Measurements from ENCODE around the gene CALCA. TPM values are rescaled to one million over a fixed set of nuclear protein-coding genes. Genes with fewer than 3 reads are reported as not detected.

Gene CALCA
- total RNA-seq, 1 donor from 2014 or later = not detected

DNA sequence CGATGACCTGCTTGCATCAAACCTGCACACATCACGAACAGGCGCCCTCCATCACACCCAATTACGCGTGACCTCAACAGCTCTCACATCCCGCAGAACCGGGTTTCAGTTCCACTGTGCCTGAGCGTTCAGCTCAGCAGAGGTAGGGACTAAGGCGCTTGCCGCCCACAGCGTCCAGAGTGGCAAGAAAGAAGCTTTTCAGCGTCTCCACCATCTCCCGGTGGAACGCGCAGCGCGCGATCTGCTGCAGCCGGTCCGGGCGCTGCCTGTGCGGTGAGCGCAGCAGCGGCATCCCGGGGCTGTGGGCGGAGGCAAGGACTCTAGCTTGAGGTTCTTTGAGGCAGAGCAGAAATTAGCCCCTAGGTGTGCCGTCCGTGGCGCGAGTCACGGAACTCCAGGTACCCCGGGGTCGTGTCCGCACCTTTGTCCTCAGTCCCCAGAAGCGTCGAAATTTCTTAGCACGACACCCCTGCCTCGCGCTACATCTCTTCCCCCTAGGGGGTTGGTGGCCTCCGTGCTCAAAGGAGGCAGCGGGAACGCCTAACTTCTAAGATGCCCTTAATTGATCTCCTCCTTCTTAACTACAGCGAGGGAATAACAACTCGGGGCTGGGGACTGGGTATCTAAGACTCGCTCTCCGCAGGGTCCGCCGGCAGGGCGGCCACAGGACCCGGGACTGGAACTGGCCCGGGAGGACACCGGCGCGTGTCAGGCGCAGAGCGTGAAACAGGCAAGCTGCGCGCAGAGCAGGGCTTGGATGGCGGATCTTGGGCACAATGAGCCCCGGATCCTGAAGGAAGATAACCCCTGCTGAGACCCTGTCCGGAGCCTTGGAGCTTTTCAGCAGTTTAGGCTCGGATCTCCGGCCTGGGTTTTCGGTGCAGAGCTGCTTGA is 1.7 kb upstream of the CALCA start:
- DNase-seq (peak; percentile 39), ATAC-seq (ENCODE audit: low read depth) (peak; percentile 90)
- TF ChIP-seq, protein P1, sequence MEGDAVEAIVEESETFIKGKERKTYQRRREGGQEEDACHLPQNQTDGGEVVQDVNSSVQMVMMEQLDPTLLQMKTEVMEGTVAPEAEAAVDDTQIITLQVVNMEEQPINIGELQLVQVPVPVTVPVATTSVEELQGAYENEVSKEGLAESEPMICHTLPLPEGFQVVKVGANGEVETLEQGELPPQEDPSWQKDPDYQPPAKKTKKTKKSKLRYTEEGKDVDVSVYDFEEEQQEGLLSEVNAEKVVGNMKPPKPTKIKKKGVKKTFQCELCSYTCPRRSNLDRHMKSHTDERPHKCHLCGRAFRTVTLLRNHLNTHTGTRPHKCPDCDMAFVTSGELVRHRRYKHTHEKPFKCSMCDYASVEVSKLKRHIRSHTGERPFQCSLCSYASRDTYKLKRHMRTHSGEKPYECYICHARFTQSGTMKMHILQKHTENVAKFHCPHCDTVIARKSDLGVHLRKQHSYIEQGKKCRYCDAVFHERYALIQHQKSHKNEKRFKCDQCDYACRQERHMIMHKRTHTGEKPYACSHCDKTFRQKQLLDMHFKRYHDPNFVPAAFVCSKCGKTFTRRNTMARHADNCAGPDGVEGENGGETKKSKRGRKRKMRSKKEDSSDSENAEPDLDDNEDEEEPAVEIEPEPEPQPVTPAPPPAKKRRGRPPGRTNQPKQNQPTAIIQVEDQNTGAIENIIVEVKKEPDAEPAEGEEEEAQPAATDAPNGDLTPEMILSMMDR (IDR thresholded peaks at IDR 0.05) = no peak
- ChIA-PET CTCF (interaction anchor here (0.7 to 4.1 kb wide), 4 partner anchors 32 to 203 kb away, joined by 3 to 23 read pairs (median 12); no protein-coding TSS in a partner anchor), POLR2A (interaction anchor here (0.6 to 2.0 kb wide), 4 partner anchors 82 to 395 kb away, joined by 3 to 8 read pairs (median 6); partner anchors contain the start of gene CYP2R1)
- intact Hi-C loops (cut with micrococcal nuclease) = loop anchor here (1.0 to 5.0 kb wide), 6 partner anchors 32 to 1697 kb away; partner anchors contain the start of genes BMAL1 and CYP2R1
- Mint-ChIP-seq H3K27ac (no peak overlapping the region), H3K36me3 (ENCODE audit: low read depth) (no peaks in the 10 kb centered on the region), H3K27me3 (peaks cover 68% of the 10 kb centered on the region), H3K4me1 (peaks cover 30% of the 10 kb centered on the region), H3K9me3 (no peaks in the 10 kb centered on the region), H3K4me3 (peak overlapping the region; percentile 62)

DNA sequence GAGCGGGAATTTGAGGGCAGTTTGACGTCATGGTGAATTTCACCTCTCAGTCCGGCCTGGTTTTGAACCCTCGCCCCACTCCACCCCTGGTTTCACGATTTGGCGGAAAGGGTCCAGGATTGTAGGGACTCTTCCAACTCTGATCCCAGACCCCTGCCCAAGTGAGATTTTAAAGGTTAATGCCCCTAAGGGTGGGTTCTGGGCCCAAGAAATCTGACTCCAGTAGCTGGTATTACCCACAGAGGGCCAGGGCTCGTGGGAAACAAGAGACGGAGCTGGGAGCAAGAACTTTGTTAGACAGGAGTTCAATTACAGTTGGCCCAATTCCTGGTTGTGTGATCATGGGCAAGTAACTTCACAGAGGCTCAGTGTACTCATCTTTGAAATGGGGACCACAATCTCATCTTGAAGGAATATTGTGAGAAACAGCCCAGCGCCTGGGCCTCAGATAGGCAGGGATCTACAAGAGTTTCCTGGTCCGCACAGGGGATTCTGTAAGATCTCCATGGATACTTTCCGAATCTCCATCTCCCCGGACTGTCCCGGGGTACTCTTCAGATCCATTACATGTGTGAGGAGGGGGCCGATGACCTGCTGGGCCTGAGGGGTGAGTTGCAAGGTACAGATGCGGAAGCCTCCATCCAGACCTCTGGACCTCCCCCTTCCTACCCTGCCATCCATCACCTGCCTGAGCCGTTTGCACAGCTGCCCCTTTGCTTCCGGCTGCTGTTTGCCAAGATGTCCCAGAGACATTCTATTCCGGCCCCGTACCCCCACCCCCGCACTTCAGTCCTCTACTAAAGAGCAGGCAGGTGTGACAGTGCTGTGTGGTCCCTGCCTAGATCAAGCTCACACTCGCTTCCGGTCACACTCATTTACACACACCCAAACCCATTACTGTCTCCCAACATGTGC is 687 bp upstream of the CALCA start:
- TF ChIP-seq, protein P1 (IDR thresholded peaks at IDR 0.05) = no peak
- DNase-seq = no peak
- ATAC-seq (ENCODE audit: low read depth) = no peak
- Mint-ChIP-seq H3K4me1 (peaks cover 30% of the 10 kb centered on the region), H3K4me3 (peak overlapping the region; percentile 62), H3K27me3 (peaks cover 77% of the 10 kb centered on the region), H3K36me3 (ENCODE audit: low read depth) (no peaks in the 10 kb centered on the region), H3K27ac (no peak overlapping the region), H3K9me3 (no peaks in the 10 kb centered on the region)
- intact Hi-C loops (cut with micrococcal nuclease) = loop anchor here (2.0 to 5.0 kb wide), 3 partner anchors 81 to 1696 kb away; partner anchors contain the start of genes BMAL1 and CYP2R1
- ChIA-PET CTCF (interaction anchor here (0.7 to 4.1 kb wide), 3 partner anchors 33 to 202 kb away, joined by 3 to 23 read pairs (median 19); no protein-coding TSS in a partner anchor), POLR2A (interaction anchor here (2.0 kb wide), 1 partner anchor 81 kb away, joined by 7 read pairs; the partner anchor contains the start of gene CYP2R1)

DNA sequence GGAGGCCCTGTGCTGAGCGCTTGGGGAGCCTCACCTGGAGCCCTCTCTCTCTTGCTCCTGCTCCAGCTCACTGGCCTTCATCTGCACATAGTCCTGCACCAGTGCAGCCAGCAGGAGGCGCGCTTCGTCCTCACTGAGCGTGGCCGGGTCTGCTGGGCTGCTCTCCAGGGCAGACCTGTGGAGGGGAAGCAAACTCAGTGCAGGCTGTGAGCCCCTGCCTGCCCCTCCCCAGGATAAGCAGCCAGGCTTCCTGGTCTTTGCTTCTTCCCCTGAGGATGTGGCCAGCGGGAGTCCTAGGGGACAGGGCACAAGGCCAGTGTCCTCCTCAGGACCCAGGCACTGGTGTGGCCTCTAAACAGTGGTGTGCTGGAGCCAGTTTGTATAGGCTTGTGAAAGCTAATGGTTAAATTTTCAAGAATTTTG is 2.2 kb downstream of the CALCA start:
- no peak for ATAC-seq (ENCODE audit: low read depth)
- DNase-seq = no peak
- ChIA-PET POLR2A (no interaction called here), CTCF (interaction anchor here (0.8 to 1.5 kb wide), 3 partner anchors 34 to 62 kb away, joined by 3 read pairs; no protein-coding TSS in a partner anchor)
- H3K4me1 Mint-ChIP-seq = peaks cover 26% of the 10 kb centered on the region
- intact Hi-C loops (cut with micrococcal nuclease) = loop anchor here (5.0 kb wide), 2 partner anchors 78 to 1693 kb away; partner anchors contain the start of genes BMAL1 and CYP2R1
- no peak overlapping the region for H3K4me3 Mint-ChIP-seq
- TF ChIP-seq, protein P1 (IDR thresholded peaks at IDR 0.05) = no peak
- no peak overlapping the region for H3K27ac Mint-ChIP-seq
- H3K9me3 Mint-ChIP-seq = no peaks in the 10 kb centered on the region
- peaks cover 68% of the 10 kb centered on the region for H3K27me3 Mint-ChIP-seq
- H3K36me3 Mint-ChIP-seq (ENCODE audit: low read depth) = no peaks in the 10 kb centered on the region

DNA sequence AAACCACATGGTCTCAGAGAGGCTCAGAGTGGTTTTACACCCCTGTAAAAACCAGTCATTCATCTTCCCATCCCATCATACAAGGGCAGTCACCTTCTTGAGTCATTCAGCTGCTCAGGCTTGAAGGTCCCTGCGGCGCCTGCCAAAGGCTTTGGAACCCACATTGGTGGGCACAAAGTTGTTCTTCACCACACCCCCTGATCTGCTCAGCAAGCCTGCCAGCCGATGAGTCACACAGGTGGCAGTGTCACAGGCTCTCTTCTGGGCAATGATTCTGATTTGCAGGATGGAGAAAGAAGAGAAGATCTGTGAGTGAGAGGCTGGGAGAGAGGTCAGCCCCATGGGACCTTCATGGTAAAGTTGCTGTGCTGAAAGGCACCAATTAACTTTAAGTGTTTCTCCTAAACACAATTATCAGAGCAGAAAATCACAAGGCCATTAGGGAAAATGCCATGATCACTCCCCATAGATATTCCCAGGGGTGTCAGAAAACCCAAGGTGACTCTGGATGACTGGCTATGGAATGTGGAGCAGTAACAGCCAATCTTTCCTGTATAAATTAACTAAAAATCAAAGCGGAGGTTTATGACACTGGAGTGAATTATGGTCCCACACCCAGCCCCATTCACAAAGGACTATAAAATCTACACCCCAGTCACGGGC is 4.4 kb downstream of the CALCA start:
- Mint-ChIP-seq H3K27ac (no peak overlapping the region), H3K36me3 (ENCODE audit: low read depth) (no peaks in the 10 kb centered on the region), H3K4me1 (peaks cover 4% of the 10 kb centered on the region), H3K4me3 (no peak overlapping the region), H3K27me3 (peaks cover 47% of the 10 kb centered on the region), H3K9me3 (no peaks in the 10 kb centered on the region)
- ATAC-seq (ENCODE audit: low read depth) (no peak), DNase-seq (no peak)
- TF ChIP-seq, protein P1 (IDR thresholded peaks at IDR 0.05) = no peak
- intact Hi-C loops (cut with micrococcal nuclease) = no loop called here
- POLR2A ChIA-PET = no interaction called here
- CTCF ChIA-PET = interaction anchor here (0.5 kb wide), 1 partner anchor 233 kb away, joined by 4 read pairs; no protein-coding TSS in a partner anchor

All from activated B cell treated with CpG ODN at 0.5 μM for 24 hours (primary cell).